ENCODE data around the gene BABAM1. TPM values are rescaled to one million over a fixed set of nuclear protein-coding genes. Genes with fewer than 3 reads are reported as not detected.

The BABAM1 gene
- total RNA-seq, 1 experiment from 2014 or later = 79.5 TPM

GRCh38 chr19:17302391-17303166 is 35.3 kb downstream of the BABAM1 start:
- TF ChIP-seq POLR2AphosphoS5 (IDR thresholded peaks at IDR 0.05; ENCODE audit: low read depth, low read length) = no peak
- no peak for TF ChIP-seq TCF7L2 (IDR thresholded peaks at IDR 0.05; ENCODE audit: low read depth, low read length)
- no peak for TF ChIP-seq SIN3A (IDR thresholded peaks at IDR 0.05; ENCODE audit: borderline replicate concordance, insufficient read depth, low read depth, low read length)
- TF ChIP-seq, protein P1, sequence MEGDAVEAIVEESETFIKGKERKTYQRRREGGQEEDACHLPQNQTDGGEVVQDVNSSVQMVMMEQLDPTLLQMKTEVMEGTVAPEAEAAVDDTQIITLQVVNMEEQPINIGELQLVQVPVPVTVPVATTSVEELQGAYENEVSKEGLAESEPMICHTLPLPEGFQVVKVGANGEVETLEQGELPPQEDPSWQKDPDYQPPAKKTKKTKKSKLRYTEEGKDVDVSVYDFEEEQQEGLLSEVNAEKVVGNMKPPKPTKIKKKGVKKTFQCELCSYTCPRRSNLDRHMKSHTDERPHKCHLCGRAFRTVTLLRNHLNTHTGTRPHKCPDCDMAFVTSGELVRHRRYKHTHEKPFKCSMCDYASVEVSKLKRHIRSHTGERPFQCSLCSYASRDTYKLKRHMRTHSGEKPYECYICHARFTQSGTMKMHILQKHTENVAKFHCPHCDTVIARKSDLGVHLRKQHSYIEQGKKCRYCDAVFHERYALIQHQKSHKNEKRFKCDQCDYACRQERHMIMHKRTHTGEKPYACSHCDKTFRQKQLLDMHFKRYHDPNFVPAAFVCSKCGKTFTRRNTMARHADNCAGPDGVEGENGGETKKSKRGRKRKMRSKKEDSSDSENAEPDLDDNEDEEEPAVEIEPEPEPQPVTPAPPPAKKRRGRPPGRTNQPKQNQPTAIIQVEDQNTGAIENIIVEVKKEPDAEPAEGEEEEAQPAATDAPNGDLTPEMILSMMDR (IDR thresholded peaks at IDR 0.05) = no peak
- no peak for TF ChIP-seq REST (IDR thresholded peaks at IDR 0.05; ENCODE audit: insufficient read depth in 1 of 2, low read depth in 2 of 2, low read length in 1 of 2)
- DNase-seq (ENCODE audit: low read depth, low spot score) (no peak), ATAC-seq (no peak)
- H3K36me3 ChIP-seq (ENCODE audit: control insufficient read depth, insufficient read depth, low read length) = no peaks in the 10 kb centered on the region; the same call in 1 of the 2 replicates
- no peaks in the 10 kb centered on the region for H3K27me3 ChIP-seq (ENCODE audit: control insufficient read depth, insufficient read depth, low read length)
- in situ Hi-C loops (cut with HindIII; ENCODE audit: low pct_unique_long_range_greater_than_20kb, low sequenced_read_pairs) (no loop called here), intact Hi-C loops (cut with micrococcal nuclease; ENCODE audit: unreplicated experiment) (loop anchor here (10.0 kb wide), 1 partner anchor 1092 kb away; the partner anchor contains the start of gene LRRC25)
- H3K9me3 ChIP-seq (ENCODE audit: control insufficient read depth, insufficient read depth, low read depth, low read length) = no peaks in the 10 kb centered on the region
- peak overlapping the region; percentile 48 for H3K27ac ChIP-seq (ENCODE audit: low read length)
- CTCF ChIA-PET = no interaction called here
- POLR2A ChIA-PET = no interaction called here
- H3K4me3 ChIP-seq (ENCODE audit: low read depth in 2 of 2, low read length in 2 of 2) = peak overlapping the region; percentile 56 to 60
- peaks cover 27% of the 10 kb centered on the region for H3K4me1 ChIP-seq (ENCODE audit: control insufficient read depth, insufficient read depth, low read length)
- BruUV-seq (replicated peaks) = no TSS peak

DNA sequence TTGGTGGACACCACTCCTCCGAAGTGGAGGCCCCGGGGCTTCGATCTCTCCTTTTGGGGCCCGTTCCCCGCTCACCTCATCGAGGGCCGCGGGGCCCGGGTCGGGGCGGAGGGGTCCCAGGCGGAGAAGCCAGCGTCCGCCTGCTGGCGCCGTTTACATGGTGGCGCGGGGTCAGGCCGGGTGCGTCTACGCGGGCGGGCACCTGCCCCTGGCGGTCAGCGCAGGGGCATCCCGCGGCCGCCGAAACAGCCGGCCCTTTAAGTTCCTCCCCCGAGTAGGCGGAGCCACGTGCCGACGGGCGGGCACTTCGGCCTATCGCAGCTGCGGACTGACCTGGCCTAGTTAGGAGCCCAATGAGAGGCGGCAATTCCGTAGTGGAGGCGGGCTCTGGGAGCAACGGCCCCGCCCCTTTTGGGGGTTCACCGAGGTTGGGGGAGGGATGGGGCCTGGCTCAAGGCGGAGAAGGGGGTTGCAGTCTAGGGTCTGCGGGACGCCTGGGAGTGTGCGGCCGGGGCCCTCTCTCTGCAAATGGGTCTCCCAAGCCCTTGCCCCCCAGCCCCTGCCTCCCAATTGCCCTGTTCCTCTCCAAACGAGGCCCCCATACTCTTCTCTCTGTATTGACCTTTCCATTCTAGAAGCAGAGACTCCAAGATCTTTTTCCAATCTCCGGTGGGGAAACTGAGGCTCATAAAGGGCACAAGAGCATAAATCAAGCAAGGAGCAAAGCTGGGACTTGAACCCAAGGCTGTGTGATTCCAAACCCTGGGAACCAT is 36.1 kb downstream of the BABAM1 start, which contains the start of gene ABHD8:
Gene ABHD8 (minus strand): TSS at position 259 of the 773 bp plus-strand sequence. CDS start 1,809 bp downstream, outside the sequence.
- Histone ChIP-seq H3K4me3 (ENCODE audit: low read depth in 2 of 2, low read length in 2 of 2) (peak within 1 kb of the TSS; percentile 56 to 60), H3K9me3 (ENCODE audit: control insufficient read depth, insufficient read depth, low read depth, low read length) (no peaks in the 10 kb centered on the region), H3K4me1 (ENCODE audit: control insufficient read depth, insufficient read depth, low read length) (peaks cover 28% of the 10 kb centered on the region), H3K27me3 (ENCODE audit: control insufficient read depth, insufficient read depth, low read length) (no peaks in the 10 kb centered on the region), H3K36me3 (ENCODE audit: control insufficient read depth, insufficient read depth, low read length) (no peaks in the 10 kb centered on the region; the same call in 1 of the 2 replicates), H3K27ac (ENCODE audit: low read length) (peak within 1 kb of the TSS; percentile 89)
- in situ Hi-C loops (cut with HindIII; ENCODE audit: low pct_unique_long_range_greater_than_20kb, low sequenced_read_pairs) (no loop called here), intact Hi-C loops (cut with micrococcal nuclease; ENCODE audit: unreplicated experiment) (loop anchor here (10.0 kb wide), 1 partner anchor 1091 kb away; the partner anchor contains the start of gene LRRC25)
- TF ChIP-seq TCF7L2 (IDR thresholded peaks at IDR 0.05; ENCODE audit: low read depth, low read length) (no peak), SIN3A (IDR thresholded peaks at IDR 0.05; ENCODE audit: borderline replicate concordance, insufficient read depth, low read depth, low read length) (peak; percentile 69; the same call in 1 of the 2 replicates), REST (IDR thresholded peaks at IDR 0.05; ENCODE audit: insufficient read depth in 1 of 2, low read depth in 2 of 2, low read length in 1 of 2) (no peak), POLR2AphosphoS5 (IDR thresholded peaks at IDR 0.05; ENCODE audit: low read depth, low read length) (peak; percentile 35; the same call in 1 of the 2 replicates)
- TF ChIP-seq, protein P1 (IDR thresholded peaks at IDR 0.05) = peak; percentile 66
- ChIA-PET POLR2A (no interaction called here), CTCF (no interaction called here)
- DNase-seq (ENCODE audit: low read depth, low spot score) = peak; percentile 65
- peak; percentile 85 for ATAC-seq
- BruUV-seq (replicated peaks) = no TSS peak
